DOHH2 (cell line): ENCODE measurements around the gene EFNA3.
A peak's percentile ranks its signal among the peaks of the same experiment; 100 is the strongest.

Experiments used
- H3F3A ChIP-seq: fragments of 200-600 bp; sonication (generic), shearing (Covaris generic); 2 replicates; pipeline ENCODE4 v1.6.0; 2016; ENCODE audit warnings: antibody characterized with exemption, mild to moderate bottlenecking; ENCODE audit not compliant: control insufficient read depth, insufficient read depth
- H3K27ac ChIP-seq: fragments of 200-600 bp; sonication (generic); 2 replicates; pipeline ENCODE4 v1.5.1; 2014; ENCODE audit warnings: low read depth, mild to moderate bottlenecking, low read length, moderate library complexity
- H3K27me3 ChIP-seq: fragments of 200-600 bp; sonication (generic); 2 replicates; pipeline ENCODE4 v1.6.1; 2014; ENCODE audit warnings: mild to moderate bottlenecking, low read length, mixed read lengths; ENCODE audit not compliant: control insufficient read depth
- H3K36me3 ChIP-seq: fragments of 200-600 bp; sonication (generic); 2 replicates; pipeline ENCODE4 v1.6.1; 2014; ENCODE audit warnings: mild to moderate bottlenecking, low read length, moderate library complexity, mixed read lengths; ENCODE audit not compliant: control insufficient read depth
- H3K4me1 ChIP-seq: fragments of 200-600 bp; sonication (generic); 2 replicates; pipeline ENCODE4 v1.6.1; 2014; ENCODE audit warnings: mild to moderate bottlenecking, low read length, mixed read lengths; ENCODE audit not compliant: control insufficient read depth
- H3K4me2 ChIP-seq: fragments of 200-600 bp; sonication (generic); 2 replicates; pipeline ENCODE4 v1.6.0; 2014; ENCODE audit warnings: mild to moderate bottlenecking, low read length, moderate library complexity
- H3K4me3 ChIP-seq: fragments of 200-600 bp; sonication (generic); 2 replicates; pipeline ENCODE4 v1.5.1; 2014; ENCODE audit warnings: mild to moderate bottlenecking, low read length, mixed read lengths
- H3K79me2 ChIP-seq: fragments of 200-600 bp; sonication (generic); 2 replicates; pipeline ENCODE4 v1.6.1; 2014; ENCODE audit warnings: mild to moderate bottlenecking, low read length, mixed read lengths; ENCODE audit not compliant: control insufficient read depth
- H3K9me2 ChIP-seq: fragments of 200-600 bp; sonication (generic); replicated peaks from 2 replicates; pipeline ENCODE4 v1.6.1; 2014; ENCODE audit warnings: mild to moderate bottlenecking, low read length, mixed read lengths; ENCODE audit not compliant: control insufficient read depth
- H3K9me3 ChIP-seq: fragments of 200-600 bp; sonication (generic); 2 replicates; pipeline ENCODE4 v1.6.1; 2014; ENCODE audit warnings: antibody characterized with exemption, low read length, mixed read lengths; ENCODE audit not compliant: control insufficient read depth, insufficient read depth
- H4K20me1 ChIP-seq: fragments of 200-600 bp; sonication (generic); 2 replicates; pipeline ENCODE4 v1.6.0; 2014; ENCODE audit warnings: low read depth, mild to moderate bottlenecking, antibody characterized with exemption, low read length, moderate library complexity; ENCODE audit not compliant: control insufficient read depth, insufficient read depth
- EZH2phosphoT487 ChIP-seq: fragments of 200-600 bp; sonication (generic); IDR thresholded peaks from 2 replicates; pipeline ENCODE4 v1.6.1; 2017; ENCODE audit warnings: borderline replicate concordance, mild to moderate bottlenecking, antibody characterized with exemption, low read length, moderate library complexity, mixed read lengths
- TF ChIP-seq, protein P1 (sequence below): fragments of 200-600 bp; sonication (generic); IDR thresholded peaks from one replicate; pipeline ENCODE4 v1.5.1; 2014; ENCODE audit warnings: antibody characterized with exemption, mild to moderate bottlenecking, low read depth, low read length; ENCODE audit not compliant: poor library complexity, severe bottlenecking

EFNA3 gene

DNA sequence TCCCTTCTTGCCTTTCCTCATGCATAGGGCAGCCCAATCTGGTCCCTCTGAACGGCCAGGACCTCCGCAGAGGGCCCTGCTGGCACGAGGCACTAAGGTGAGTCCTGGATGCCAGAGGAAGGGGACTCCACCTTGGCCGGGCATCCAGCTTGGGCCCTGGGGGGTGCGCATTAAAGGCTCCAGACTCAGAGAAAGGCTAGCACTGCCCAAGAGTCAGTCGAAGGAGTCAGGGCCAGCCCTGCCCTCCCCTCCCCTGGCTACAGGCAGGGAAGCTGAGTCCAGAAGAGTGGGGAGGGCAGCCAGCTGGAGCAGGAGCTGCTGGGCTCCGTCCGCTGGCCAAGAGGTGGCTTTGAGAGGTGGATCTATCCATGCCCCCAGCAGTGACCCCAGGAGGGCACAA is 17.9 kb upstream of the EFNA3 start:
- TF ChIP-seq EZH2phosphoT487, result no peak
- TF ChIP-seq, protein P1, sequence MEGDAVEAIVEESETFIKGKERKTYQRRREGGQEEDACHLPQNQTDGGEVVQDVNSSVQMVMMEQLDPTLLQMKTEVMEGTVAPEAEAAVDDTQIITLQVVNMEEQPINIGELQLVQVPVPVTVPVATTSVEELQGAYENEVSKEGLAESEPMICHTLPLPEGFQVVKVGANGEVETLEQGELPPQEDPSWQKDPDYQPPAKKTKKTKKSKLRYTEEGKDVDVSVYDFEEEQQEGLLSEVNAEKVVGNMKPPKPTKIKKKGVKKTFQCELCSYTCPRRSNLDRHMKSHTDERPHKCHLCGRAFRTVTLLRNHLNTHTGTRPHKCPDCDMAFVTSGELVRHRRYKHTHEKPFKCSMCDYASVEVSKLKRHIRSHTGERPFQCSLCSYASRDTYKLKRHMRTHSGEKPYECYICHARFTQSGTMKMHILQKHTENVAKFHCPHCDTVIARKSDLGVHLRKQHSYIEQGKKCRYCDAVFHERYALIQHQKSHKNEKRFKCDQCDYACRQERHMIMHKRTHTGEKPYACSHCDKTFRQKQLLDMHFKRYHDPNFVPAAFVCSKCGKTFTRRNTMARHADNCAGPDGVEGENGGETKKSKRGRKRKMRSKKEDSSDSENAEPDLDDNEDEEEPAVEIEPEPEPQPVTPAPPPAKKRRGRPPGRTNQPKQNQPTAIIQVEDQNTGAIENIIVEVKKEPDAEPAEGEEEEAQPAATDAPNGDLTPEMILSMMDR, result no peak
- Histone ChIP-seq H3K36me3 (peaks cover 28% of the 10 kb centered on the region), H4K20me1 (peaks cover 10% of the 10 kb centered on the region; the same call in 1 of the 2 replicates), H3K79me2 (peaks cover 16% of the 10 kb centered on the region), H3K27me3 (no peaks in the 10 kb centered on the region), H3F3A (peaks cover 4% of the 10 kb centered on the region; the same call in 1 of the 2 replicates), H3K4me3 (no peak overlapping the region), H3K9me2 (no peaks in the 10 kb centered on the region), H3K4me1 (peaks cover 35% of the 10 kb centered on the region), H3K27ac (no peak overlapping the region), H3K4me2 (no peak overlapping the region), H3K9me3 (no peaks in the 10 kb centered on the region)

DNA sequence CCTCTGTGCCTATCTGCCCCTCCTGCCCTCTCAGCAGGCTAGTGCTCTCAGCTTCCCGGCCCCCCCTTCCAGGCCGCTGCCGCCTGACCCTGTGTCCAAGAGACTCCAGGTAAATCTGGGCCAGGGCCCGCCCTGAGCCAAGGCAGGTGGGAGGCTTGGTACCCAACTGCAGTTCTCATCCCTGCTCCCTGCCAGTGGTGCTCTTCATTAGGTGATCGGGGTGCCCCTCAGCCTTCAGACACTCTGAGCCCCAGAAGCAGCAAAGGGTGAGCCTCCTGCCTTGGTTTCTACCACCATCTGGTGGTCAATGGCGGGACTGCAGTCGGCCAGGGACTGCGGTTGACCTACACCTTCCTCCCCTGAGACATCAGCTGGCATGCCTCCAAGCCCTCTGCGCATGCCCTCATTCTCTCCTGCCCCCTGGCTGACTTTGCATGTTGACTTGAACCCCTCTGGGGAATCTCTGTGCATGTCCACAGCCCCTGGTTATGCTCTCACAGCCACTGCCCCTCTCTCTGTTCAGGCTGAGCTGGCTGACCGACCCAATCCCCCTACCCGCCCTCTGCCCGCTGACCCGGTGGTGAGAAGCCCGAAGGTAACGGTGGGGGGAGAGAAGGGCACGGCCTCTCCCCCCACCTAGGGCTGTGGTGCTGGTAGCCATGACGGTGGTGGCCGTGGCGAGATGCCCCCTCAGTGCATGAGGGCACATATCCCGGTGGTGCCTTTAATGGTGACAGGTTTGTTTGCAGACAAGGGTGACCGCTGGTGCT is 17.1 kb upstream of the EFNA3 start:
- Histone ChIP-seq H3K9me3 (no peaks in the 10 kb centered on the region), H3K4me2 (peak overlapping the region; percentile 95), H3K4me3 (peak overlapping the region; percentile 95), H3F3A (peaks cover 4% of the 10 kb centered on the region; the same call in 1 of the 2 replicates), H3K36me3 (peaks cover 25% of the 10 kb centered on the region), H3K4me1 (peaks cover 36% of the 10 kb centered on the region), H3K9me2 (no peaks in the 10 kb centered on the region), H3K27me3 (no peaks in the 10 kb centered on the region), H3K79me2 (peaks cover 16% of the 10 kb centered on the region), H4K20me1 (peaks cover 10% of the 10 kb centered on the region; the same call in 1 of the 2 replicates), H3K27ac (no peak overlapping the region)
- TF ChIP-seq, protein P1, result peak; percentile 96
- TF ChIP-seq EZH2phosphoT487, result no peak

DNA sequence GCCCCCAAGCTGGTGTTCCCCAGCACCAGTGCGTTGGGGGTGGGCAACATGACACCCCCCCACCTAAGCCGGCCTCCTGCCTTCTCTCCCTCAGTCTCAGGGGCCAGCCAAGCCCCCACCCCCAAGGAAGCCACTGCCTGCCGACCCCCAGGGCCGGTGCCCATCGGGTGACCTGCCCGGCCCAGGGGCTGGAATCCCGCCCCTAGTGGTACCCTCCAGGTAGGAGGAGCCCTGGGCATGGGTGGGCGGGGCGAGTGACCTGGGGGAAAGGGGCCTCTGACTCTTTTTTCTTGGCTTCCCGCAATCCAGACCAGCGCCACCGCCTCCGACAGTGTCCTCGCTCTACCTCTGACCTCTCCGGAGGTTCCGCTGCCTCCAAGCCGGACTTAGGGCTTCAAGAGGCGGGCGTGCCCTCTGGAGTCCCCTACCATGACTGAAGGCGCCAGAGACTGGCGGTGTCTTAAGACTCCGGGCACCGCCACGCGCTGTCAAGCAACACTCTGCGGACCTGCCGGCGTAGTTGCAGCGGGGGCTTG is 16.4 kb upstream of the EFNA3 start:
- Histone ChIP-seq H3K27me3 (no peaks in the 10 kb centered on the region), H4K20me1 (peaks cover 10% of the 10 kb centered on the region; the same call in 1 of the 2 replicates), H3K4me2 (peak overlapping the region; percentile 95), H3K4me3 (peak overlapping the region; percentile 95), H3K9me2 (no peaks in the 10 kb centered on the region), H3K79me2 (peaks cover 19% of the 10 kb centered on the region), H3K9me3 (no peaks in the 10 kb centered on the region), H3F3A (peaks cover 4% of the 10 kb centered on the region; the same call in 1 of the 2 replicates), H3K36me3 (peaks cover 30% of the 10 kb centered on the region), H3K4me1 (peaks cover 43% of the 10 kb centered on the region), H3K27ac (no peak overlapping the region)
- no peak for TF ChIP-seq EZH2phosphoT487
- TF ChIP-seq, protein P1, result no peak
